SK-N-SH (cell line): ENCODE results near the gene NEURL3. TPM values are rescaled to one million over a fixed set of nuclear protein-coding genes. Genes with fewer than 3 reads are reported as not detected.

ENCODE experiments used
- CTCF ChIA-PET: fragments of 300-600, 350-600 bp; formaldehyde crosslinking; extraction: SDS; loops from one replicate; lab custom pipeline; 2021; lab: Yijun Ruan, JAX
- POLR2A ChIA-PET: fragments of 350-600 bp; sonication (Branson Sonifier 250); formaldehyde crosslinking; extraction: SDS; loops from one replicate; lab custom pipeline; 2020; ENCODE audit warnings: antibody characterized with exemption, inconsistent platforms; lab: Yijun Ruan, JAX
- DNase-seq: peaks from one replicate; pipeline ENCODE4 v3.0.0; 2012
- H2AFZ ChIP-seq: fragments of 200-600 bp; sonication (generic); 2 replicates; pipeline ENCODE4 v1.8.1; 2016; ENCODE audit warnings: antibody characterized with exemption, mild to moderate bottlenecking, low read depth
- H3F3A ChIP-seq: fragments of 200-600 bp; sonication (generic); replicated peaks from 2 replicates; pipeline ENCODE3; 2016; ENCODE audit warnings: antibody characterized with exemption, mild to moderate bottlenecking; ENCODE audit not compliant: insufficient read depth
- H3K27ac ChIP-seq, 2 experiments: fragments of 200-500 bp in 1 of 2; fragments of 200-600 bp in 1 of 2; sonication (Bioruptor generic) in 1 of 2; sonication (generic), shearing (Covaris generic) in 1 of 2; 2 replicates each; pipeline versions ENCODE4 v1.5.1 to v1.6.1; 2014 to 2016; ENCODE audit warnings: low read depth in 2 of 2, inconsistent platforms in 1 of 2, low read length in 1 of 2, mild to moderate bottlenecking in 1 of 2, mixed read lengths in 1 of 2
- H3K27me3 ChIP-seq: fragments of 200-600 bp; sonication (generic), shearing (Covaris generic); 2 replicates; pipeline ENCODE4 v1.6.1; 2016; ENCODE audit warnings: mixed run types; ENCODE audit not compliant: insufficient read depth
- H3K36me3 ChIP-seq, 2 experiments: fragments of 200-500 bp in 1 of 2; fragments of 200-600 bp in 1 of 2; sonication (Bioruptor generic) in 1 of 2; sonication (generic) in 1 of 2; replicated peaks in 1 of 2; 2 replicates each; pipeline versions ENCODE3 to v1.5.1; 2014 to 2016; ENCODE audit warnings: low read length in 1 of 2, mild to moderate bottlenecking in 1 of 2; ENCODE audit not compliant: insufficient read depth in 2 of 2, control insufficient read depth in 1 of 2
- H3K4me1 ChIP-seq, 2 experiments: fragments of 200-500 bp in 1 of 2; fragments of 200-600 bp in 1 of 2; sonication (Bioruptor generic) in 1 of 2; sonication (generic), shearing (Covaris generic) in 1 of 2; 2 replicates each; pipeline versions ENCODE4 v1.5.1 to v1.6.1; 2014 to 2016; ENCODE audit warnings: low read depth in 1 of 2, low read length in 1 of 2, mixed run types in 1 of 2; ENCODE audit not compliant: insufficient read depth in 2 of 2, control insufficient read depth in 1 of 2
- H3K4me2 ChIP-seq: fragments of 200-600 bp; sonication (generic), shearing (Covaris generic); 2 replicates; pipeline ENCODE4 v1.6.1; 2017; ENCODE audit warnings: mixed run types
- H3K4me3 ChIP-seq, 2 experiments: fragments of 200-500 bp in 1 of 2; fragments of 200-600 bp in 1 of 2; sonication (Bioruptor generic) in 1 of 2; sonication (generic), shearing (Covaris generic) in 1 of 2; 2 replicates each; pipeline versions ENCODE4 v1.5.1 to v1.8.1; 2014 to 2016; ENCODE audit warnings: low read depth in 2 of 2, inconsistent platforms in 1 of 2, low read length in 1 of 2, mild to moderate bottlenecking in 1 of 2, mixed read lengths in 1 of 2, moderate library complexity in 1 of 2
- H3K79me2 ChIP-seq: fragments of 200-600 bp; sonication (generic); 2 replicates; pipeline ENCODE4 v1.8.1; 2017; ENCODE audit warnings: mild to moderate bottlenecking; ENCODE audit not compliant: insufficient read depth
- H3K9ac ChIP-seq: fragments of 200-600 bp; sonication (generic); 2 replicates; pipeline ENCODE4 v1.6.1; 2017; ENCODE audit warnings: mixed run types
- H3K9me2 ChIP-seq: fragments of 200-600 bp; sonication (generic); 2 replicates; pipeline ENCODE4 v1.6.1; 2017; ENCODE audit warnings: mixed run types
- H3K9me3 ChIP-seq: fragments of 200-600 bp; sonication (generic); 2 replicates; pipeline ENCODE4 v1.6.1; 2017; ENCODE audit warnings: mixed run types, mild to moderate bottlenecking, moderate library complexity
- H4K20me1 ChIP-seq: fragments of 200-600 bp; sonication (generic); 2 replicates; pipeline ENCODE4 v1.6.1; 2017; ENCODE audit warnings: mild to moderate bottlenecking, mixed run types; ENCODE audit not compliant: insufficient read depth
- CHD2 ChIP-seq: fragments of 150-350 bp; IDR thresholded peaks from 2 replicates; pipeline ENCODE4 v1.6.1; 2018; ENCODE audit warnings: low read length; ENCODE audit not compliant: partially characterized antibody
- FOXJ3 ChIP-seq: sonication (generic); formaldehyde crosslinking; IDR thresholded peaks from 2 replicates; pipeline ENCODE4 v1.5.1; 2020; ENCODE audit warnings: mild to moderate bottlenecking, missing genetic modification reagents
- FOXM1 ChIP-seq: IDR thresholded peaks from 2 replicates; pipeline ENCODE4 v1.4.0; 2012; ENCODE audit warnings: low read depth, mild to moderate bottlenecking
- GABPA ChIP-seq: IDR thresholded peaks from 2 replicates; pipeline ENCODE4 v1.4.0; 2012; ENCODE audit warnings: low read depth, mild to moderate bottlenecking
- MEF2A ChIP-seq: IDR thresholded peaks from 2 replicates; pipeline ENCODE4 v1.4.0; 2012; ENCODE audit warnings: low read depth, borderline replicate concordance
- MXI1 ChIP-seq: IDR thresholded peaks from 2 replicates; pipeline ENCODE4 v1.6.1; 2012; ENCODE audit warnings: mild to moderate bottlenecking, low read depth, low read length, improper control_type of control experiment
- NRF1 ChIP-seq: IDR thresholded peaks from 2 replicates; pipeline ENCODE4 v1.6.1; 2012; ENCODE audit warnings: low read depth, mild to moderate bottlenecking, low read length
- POLR2AphosphoS5 ChIP-seq: IDR thresholded peaks from 2 replicates; pipeline ENCODE4 v1.6.1; 2012; ENCODE audit warnings: low read depth, low read length
- RCOR1 ChIP-seq: fragments of 150-350 bp; IDR thresholded peaks from 2 replicates; pipeline ENCODE4 v1.6.1; 2017; ENCODE audit warnings: antibody characterized with exemption, low read length
- REST ChIP-seq: IDR thresholded peaks from 2 replicates; pipeline ENCODE4 v1.6.1; 2012; ENCODE audit warnings: mild to moderate bottlenecking, low read depth, low read length, moderate library complexity
- RXRA ChIP-seq: IDR thresholded peaks from 2 replicates; pipeline ENCODE4 v1.4.0; 2012; ENCODE audit warnings: low read depth, mild to moderate bottlenecking, borderline replicate concordance
- TAF1 ChIP-seq: IDR thresholded peaks from 2 replicates; pipeline ENCODE4 v1.6.1; 2012; ENCODE audit warnings: low read depth, mild to moderate bottlenecking, low read length, moderate library complexity, borderline replicate concordance
- YY1 ChIP-seq: IDR thresholded peaks from 2 replicates; pipeline ENCODE4 v1.4.0; 2012; ENCODE audit warnings: low read depth, mild to moderate bottlenecking
- WGBS: methylation state at CpG from one replicate; pipeline ENCODE4 v1.1.6; 2017; ENCODE audit warnings: low lambda C conversion rate; 5-methylcytosine and 5-hydroxymethylcytosine counted together
- polyA plus RNA-seq, 3 experiments: library from polyadenylated mRNA; depleted of rRNA; stranded (reverse); fragments of >200 nt; gene quantifications; 2 replicates each; pipeline ENCODE4 v1.2.3, GENCODE V29; 2012
- TF ChIP-seq, protein P1 (sequence below): fragments of 150-350 bp; IDR thresholded peaks from 2 replicates; pipeline ENCODE4 v1.6.1; 2016; ENCODE audit warnings: mild to moderate bottlenecking, low read depth, low read length
- TF ChIP-seq, protein P2 (sequence below): fragments of 150-350 bp; IDR thresholded peaks from 2 replicates; pipeline ENCODE4 v1.6.1; 2017; ENCODE audit warnings: antibody characterized with exemption, low read length, low read depth, borderline replicate concordance

Gene NEURL3
- polyA plus RNA-seq, 1 of the 3 experiments (the other 2 are of a cell fraction): 0.08 TPM

- no peaks in the 10 kb centered on the region for H3K9me3 ChIP-seq
- no peak overlapping the region for H3K4me3 ChIP-seq
- DNase-seq: no peak
- POLR2A ChIA-PET: no interaction called here
- H3K27me3 ChIP-seq: no peaks in the 10 kb centered on the region
- TF ChIP-seq RXRA: no peak
- TF ChIP-seq, protein P1, sequence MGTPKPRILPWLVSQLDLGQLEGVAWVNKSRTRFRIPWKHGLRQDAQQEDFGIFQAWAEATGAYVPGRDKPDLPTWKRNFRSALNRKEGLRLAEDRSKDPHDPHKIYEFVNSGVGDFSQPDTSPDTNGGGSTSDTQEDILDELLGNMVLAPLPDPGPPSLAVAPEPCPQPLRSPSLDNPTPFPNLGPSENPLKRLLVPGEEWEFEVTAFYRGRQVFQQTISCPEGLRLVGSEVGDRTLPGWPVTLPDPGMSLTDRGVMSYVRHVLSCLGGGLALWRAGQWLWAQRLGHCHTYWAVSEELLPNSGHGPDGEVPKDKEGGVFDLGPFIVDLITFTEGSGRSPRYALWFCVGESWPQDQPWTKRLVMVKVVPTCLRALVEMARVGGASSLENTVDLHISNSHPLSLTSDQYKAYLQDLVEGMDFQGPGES: no peak
- no peak for TF ChIP-seq RCOR1
- TF ChIP-seq GABPA: no peak
- no peak for TF ChIP-seq REST
- no peak for TF ChIP-seq NRF1
- TF ChIP-seq TAF1: no peak
- no peak for TF ChIP-seq CHD2
- TF ChIP-seq, all 33 proteins: peak for 0
- WGBS: 88% methylated on average over 3 of the region's 4 CpGs
- Histone ChIP-seq H3F3A (no peaks in the 10 kb centered on the region), H3K27ac (no peak overlapping the region), H3K4me1 (peaks cover 0 to 5% of the 10 kb centered on the region in 2 experiments; a peak in 2 of 4 replicates), H3K9me2 (no peaks in the 10 kb centered on the region), H3K36me3 (no peaks in the 10 kb centered on the region), H2AFZ (no peak overlapping the region), H3K9ac (no peak overlapping the region), H3K79me2 (no peaks in the 10 kb centered on the region), H4K20me1 (no peaks in the 10 kb centered on the region), H3K4me2 (no peak overlapping the region)
- CTCF ChIA-PET: interaction anchor here (1.5 to 4.1 kb wide), 3 partner anchors 16 to 118 kb away, joined by 7 to 29 read pairs (median 8); no protein-coding TSS in a partner anchor
Measured at GRCh38 chr2:96525211-96525507, 20.0 kb upstream of the NEURL3 start.

DNA sequence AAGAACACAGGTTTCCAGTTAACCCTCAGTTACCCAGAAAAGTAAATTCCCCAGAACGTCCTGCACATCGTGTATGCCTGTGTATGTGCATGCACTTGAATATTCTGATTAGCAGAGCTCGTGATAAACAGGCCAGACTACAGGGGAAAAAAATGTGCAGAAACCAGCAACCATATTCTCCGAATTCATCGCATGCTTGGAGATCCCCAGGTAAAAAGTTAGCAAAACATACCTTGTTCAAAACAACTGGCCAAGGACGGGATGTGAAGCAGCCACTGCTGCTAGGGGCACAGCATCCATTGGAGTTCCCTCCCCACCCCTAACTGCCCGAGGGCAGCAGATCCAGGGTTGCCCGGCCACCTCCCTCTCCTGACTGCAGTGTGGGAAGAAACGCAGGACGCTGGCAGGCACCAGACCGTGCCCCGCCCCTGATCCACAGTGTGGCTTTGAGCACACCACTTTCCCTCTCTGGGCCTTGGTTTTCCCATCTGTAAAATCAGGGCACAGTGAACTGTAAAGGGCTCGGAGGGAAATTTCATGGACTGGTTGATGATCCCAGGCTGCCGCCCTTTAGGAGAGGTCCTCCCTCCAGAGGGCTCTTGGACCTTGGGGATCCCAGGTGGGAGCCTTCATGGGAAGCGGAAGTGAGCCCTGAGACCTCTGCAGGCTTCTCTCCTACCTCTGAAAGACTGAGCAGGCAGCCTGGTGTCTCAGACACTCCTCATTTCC is 19.5 kb upstream of the NEURL3 start:
- Histone ChIP-seq H3F3A (no peaks in the 10 kb centered on the region), H3K4me2 (no peak overlapping the region), H3K27me3 (no peaks in the 10 kb centered on the region), H4K20me1 (no peaks in the 10 kb centered on the region), H2AFZ (no peak overlapping the region), H3K9me3 (no peaks in the 10 kb centered on the region), H3K9ac (no peak overlapping the region), H3K4me1 (peaks cover 0 to 5% of the 10 kb centered on the region in 2 experiments; a peak in 2 of 4 replicates), H3K9me2 (no peaks in the 10 kb centered on the region), H3K4me3 (no peak overlapping the region), H3K27ac (no peak overlapping the region), H3K79me2 (no peaks in the 10 kb centered on the region), H3K36me3 (no peaks in the 10 kb centered on the region)
- CTCF ChIA-PET: interaction anchor here (1.5 to 7.4 kb wide), 3 partner anchors 15 to 30 kb away, joined by 8 to 59 read pairs (median 29); no protein-coding TSS in a partner anchor
- no peak for DNase-seq
- POLR2A ChIA-PET: no interaction called here
- WGBS: 65% methylated on average over 10 of the region's 15 CpGs
- no peak for TF ChIP-seq GABPA
- no peak for TF ChIP-seq FOXM1
- TF ChIP-seq POLR2AphosphoS5: no peak
- no peak for TF ChIP-seq MXI1
- TF ChIP-seq MEF2A: no peak
- TF ChIP-seq, protein P2, sequence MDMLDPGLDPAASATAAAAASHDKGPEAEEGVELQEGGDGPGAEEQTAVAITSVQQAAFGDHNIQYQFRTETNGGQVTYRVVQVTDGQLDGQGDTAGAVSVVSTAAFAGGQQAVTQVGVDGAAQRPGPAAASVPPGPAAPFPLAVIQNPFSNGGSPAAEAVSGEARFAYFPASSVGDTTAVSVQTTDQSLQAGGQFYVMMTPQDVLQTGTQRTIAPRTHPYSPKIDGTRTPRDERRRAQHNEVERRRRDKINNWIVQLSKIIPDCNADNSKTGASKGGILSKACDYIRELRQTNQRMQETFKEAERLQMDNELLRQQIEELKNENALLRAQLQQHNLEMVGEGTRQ: no peak
- no peak for TF ChIP-seq REST
- no peak for TF ChIP-seq FOXJ3 (CRISPR knock-in tag)
- TF ChIP-seq, protein P1: no peak
- no peak for TF ChIP-seq YY1
